ENCODE measurements around the gene BCAS4. TPM values are rescaled to one million over a fixed set of nuclear protein-coding genes. Genes with fewer than 3 reads are reported as not detected.
A peak's percentile ranks its signal among the peaks of the same experiment; 100 is the strongest.

The BCAS4 gene
- total RNA-seq, 1 experiment from 2014 or later = 25.8 TPM

- TF ChIP-seq FOXP4 (CRISPR knock-in tag; IDR thresholded peaks at IDR 0.05) (no peak), MYBL2 (CRISPR knock-in tag; IDR thresholded peaks at IDR 0.05) (no peak), ELF4 (CRISPR knock-in tag; IDR thresholded peaks at IDR 0.05; ENCODE audit: low read depth) (no peak), ZNF423 (CRISPR knock-in tag; IDR thresholded peaks at IDR 0.05) (no peak)
These were observed 54.2 kb downstream of the BCAS4 start (continued) for GRCh38 chr20:50848846-50849673.

- ChIA-PET POLR2A (interaction anchor here (0.5 to 1.3 kb wide), 3 partner anchors 10 to 359 kb away, joined by 3 to 4 read pairs (median 3); no protein-coding TSS in a partner anchor), CTCF (interaction anchor here (0.5 to 1.8 kb wide), 9 partner anchors 13 to 78 kb away, joined by 3 to 9 read pairs (median 4); partner anchors contain the start of gene BCAS4)
- peak; percentile 37 for DNase-seq (ENCODE audit: low spot score)
- H3K9me3 Mint-ChIP-seq = no peaks in the 10 kb centered on the region
- TF ChIP-seq STAT6 (CRISPR knock-in tag; conservative IDR thresholded peaks at IDR 0.05; ENCODE audit: low read depth) (no peak), GTF2I (CRISPR knock-in tag; conservative IDR thresholded peaks at IDR 0.05) (no peak)
- ATAC-seq = peak; percentile 85
- 0 out of 2 replicates have a peak overlapping the region, but pooled peaks have one; percentile 41 for H3K27ac Mint-ChIP-seq
- no peaks in the 10 kb centered on the region for H3K27me3 Mint-ChIP-seq (ENCODE audit: low read depth)
- H3K4me3 Mint-ChIP-seq = no peak overlapping the region
- H3K4me1 Mint-ChIP-seq = peaks cover 40% of the 10 kb centered on the region
- no peaks in the 10 kb centered on the region for H3K36me3 Mint-ChIP-seq
These were observed 55.9 kb downstream of the BCAS4 start for GRCh38 chr20:50850721-50851286.

GRCh38 chr20:50852085-50852484 lies 57.2 kb downstream of the BCAS4 start:
- ATAC-seq = peak; percentile 39
- Mint-ChIP-seq H3K36me3 (no peaks in the 10 kb centered on the region), H3K4me3 (no peak overlapping the region), H3K27me3 (ENCODE audit: low read depth) (no peaks in the 10 kb centered on the region), H3K4me1 (peaks cover 42% of the 10 kb centered on the region), H3K27ac (peak overlapping the region; percentile 79), H3K9me3 (no peaks in the 10 kb centered on the region)
- no peak for DNase-seq (ENCODE audit: low spot score)
- ChIA-PET POLR2A (no interaction called here), CTCF (no interaction called here)
- no peak for TF ChIP-seq PRDM15 (CRISPR knock-in tag; IDR thresholded peaks at IDR 0.05)
- TF ChIP-seq NR1H2 (CRISPR knock-in tag; IDR thresholded peaks at IDR 0.05) = no peak
- TF ChIP-seq MYBL2 (CRISPR knock-in tag; IDR thresholded peaks at IDR 0.05) = no peak
